NB4 (cell line): ENCODE measurements around the gene AGAP1.

Experiments
- MAX ChIP-seq: IDR thresholded peaks from 2 replicates; pipeline ENCODE4 v1.6.1; 2011; ENCODE audit warnings: low read depth, low read length
- POLR2A ChIP-seq: IDR thresholded peaks from 2 replicates; pipeline ENCODE4 v1.6.1; 2011; ENCODE audit warnings: mild to moderate bottlenecking; ENCODE audit not compliant: insufficient read length; ENCODE audit errors: extremely low read depth
- TF ChIP-seq, protein P1 (sequence below): IDR thresholded peaks from one replicate; pipeline ENCODE4 v1.5.1; 2012; ENCODE audit warnings: low read depth, low read length

GRCh38 chr2:235601960-235602704 is 108.3 kb downstream of the AGAP1 start:
- TF ChIP-seq, protein P1, sequence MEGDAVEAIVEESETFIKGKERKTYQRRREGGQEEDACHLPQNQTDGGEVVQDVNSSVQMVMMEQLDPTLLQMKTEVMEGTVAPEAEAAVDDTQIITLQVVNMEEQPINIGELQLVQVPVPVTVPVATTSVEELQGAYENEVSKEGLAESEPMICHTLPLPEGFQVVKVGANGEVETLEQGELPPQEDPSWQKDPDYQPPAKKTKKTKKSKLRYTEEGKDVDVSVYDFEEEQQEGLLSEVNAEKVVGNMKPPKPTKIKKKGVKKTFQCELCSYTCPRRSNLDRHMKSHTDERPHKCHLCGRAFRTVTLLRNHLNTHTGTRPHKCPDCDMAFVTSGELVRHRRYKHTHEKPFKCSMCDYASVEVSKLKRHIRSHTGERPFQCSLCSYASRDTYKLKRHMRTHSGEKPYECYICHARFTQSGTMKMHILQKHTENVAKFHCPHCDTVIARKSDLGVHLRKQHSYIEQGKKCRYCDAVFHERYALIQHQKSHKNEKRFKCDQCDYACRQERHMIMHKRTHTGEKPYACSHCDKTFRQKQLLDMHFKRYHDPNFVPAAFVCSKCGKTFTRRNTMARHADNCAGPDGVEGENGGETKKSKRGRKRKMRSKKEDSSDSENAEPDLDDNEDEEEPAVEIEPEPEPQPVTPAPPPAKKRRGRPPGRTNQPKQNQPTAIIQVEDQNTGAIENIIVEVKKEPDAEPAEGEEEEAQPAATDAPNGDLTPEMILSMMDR: no peak
- no peak for TF ChIP-seq POLR2A
- no peak for TF ChIP-seq MAX
